Mesenchymal stem cell (in vitro differentiated cells and primary cell): ENCODE measurements around the gene FAM219B.

Experiments used
- DNase-seq: peaks from one replicate; pipeline ENCODE4 v3.0.0-alpha.2; 2013
- H2AFZ ChIP-seq: one replicate; pipeline ENCODE4 v1.6.1; 2013; ENCODE audit warnings: low read depth, mild to moderate bottlenecking, control low read depth, inconsistent platforms, low read length, moderate library complexity
- H2AK5ac ChIP-seq: 2 replicates; pipeline ENCODE4 v1.6.1; 2013; ENCODE audit warnings: low read length, moderate library complexity, mild to moderate bottlenecking, inconsistent platforms; ENCODE audit not compliant: severe bottlenecking
- H2BK120ac ChIP-seq: one replicate; pipeline ENCODE4 v1.6.1; 2013; ENCODE audit warnings: low read depth, mild to moderate bottlenecking, inconsistent platforms, low read length, moderate library complexity
- H2BK12ac ChIP-seq, 2 experiments: one replicate each; pipeline ENCODE4 v1.6.1; 2013; ENCODE audit warnings: inconsistent platforms in 2 of 2, low read length in 2 of 2, mild to moderate bottlenecking in 2 of 2, moderate library complexity in 2 of 2, control low read depth in 1 of 2
- H2BK15ac ChIP-seq: one replicate; pipeline ENCODE4 v1.6.1; 2013; ENCODE audit warnings: mild to moderate bottlenecking, low read depth, inconsistent platforms; ENCODE audit not compliant: poor library complexity, severe bottlenecking
- H2BK5ac ChIP-seq: 2 replicates; pipeline ENCODE4 v1.6.1; 2013; ENCODE audit warnings: low read depth, mild to moderate bottlenecking, low read length, control low read depth, inconsistent platforms; ENCODE audit not compliant: poor library complexity, severe bottlenecking
- H3K14ac ChIP-seq, 2 experiments: one replicate each; pipeline ENCODE4 v1.6.1; 2013; ENCODE audit warnings: inconsistent platforms in 2 of 2, low read length in 2 of 2, control low read depth in 1 of 2, mild to moderate bottlenecking in 1 of 2, moderate library complexity in 1 of 2
- H3K18ac ChIP-seq, 2 experiments: one replicate each; pipeline ENCODE4 v1.6.1; 2013; ENCODE audit warnings: inconsistent platforms in 2 of 2, low read length in 2 of 2, control low read depth in 1 of 2, low read depth in 1 of 2, mild to moderate bottlenecking in 1 of 2
- H3K23ac ChIP-seq, 2 experiments: one replicate each; pipeline ENCODE4 v1.6.1; 2013; ENCODE audit warnings: inconsistent platforms in 2 of 2, low read length in 2 of 2, mild to moderate bottlenecking in 2 of 2, moderate library complexity in 2 of 2, control low read depth in 1 of 2
- H3K27ac ChIP-seq: 2 replicates; pipeline ENCODE4 v1.5.1; 2013; ENCODE audit warnings: mild to moderate bottlenecking, moderate library complexity, low read length, control low read depth, inconsistent platforms; ENCODE audit not compliant: poor library complexity, severe bottlenecking
- H3K27me3 ChIP-seq, 2 experiments: 2 replicates each; pipeline versions ENCODE4 v1.6.1 to v1.7.0; 2013; ENCODE audit warnings: low read length in 2 of 2, mild to moderate bottlenecking in 2 of 2, moderate library complexity in 2 of 2, control low read depth in 1 of 2, inconsistent platforms in 1 of 2; ENCODE audit not compliant: control insufficient read depth in 1 of 2, insufficient read depth in 1 of 2
- H3K36me3 ChIP-seq, 2 experiments: 2 replicates each; pipeline versions ENCODE4 v1.6.1 to v1.7.0; 2013; ENCODE audit warnings: low read length in 2 of 2, control low read depth in 1 of 2, inconsistent platforms in 1 of 2, low read depth in 1 of 2, mild to moderate bottlenecking in 1 of 2; ENCODE audit not compliant: insufficient read depth in 2 of 2, control insufficient read depth in 1 of 2
- H3K4ac ChIP-seq, 2 experiments: one replicate each; pipeline ENCODE4 v1.6.1; 2013; ENCODE audit warnings: inconsistent platforms in 2 of 2, low read length in 2 of 2, mild to moderate bottlenecking in 2 of 2, moderate library complexity in 2 of 2, control low read depth in 1 of 2, low read depth in 1 of 2
- H3K4me1 ChIP-seq: 2 replicates; pipeline ENCODE4 v1.6.1; 2013; ENCODE audit warnings: low read depth, low read length, control low read depth; ENCODE audit not compliant: control insufficient read depth, insufficient read depth
- H3K4me2 ChIP-seq: 2 replicates; pipeline ENCODE4 v1.6.1; 2013; ENCODE audit warnings: low read length, mild to moderate bottlenecking, inconsistent platforms; ENCODE audit not compliant: poor library complexity, severe bottlenecking
- H3K4me3 ChIP-seq, 2 experiments: 2 replicates each; pipeline versions ENCODE4 v1.5.1 to v1.7.0; 2013; ENCODE audit warnings: low read length in 2 of 2, mild to moderate bottlenecking in 2 of 2, control low read depth in 1 of 2, low read depth in 1 of 2; ENCODE audit not compliant: insufficient read depth in 1 of 2
- H3K79me1 ChIP-seq: replicated peaks from 2 replicates; pipeline ENCODE4 v1.6.1; 2013; ENCODE audit warnings: mild to moderate bottlenecking, control low read depth, low read length, inconsistent platforms; ENCODE audit not compliant: poor library complexity, severe bottlenecking
- H3K9ac ChIP-seq: 2 replicates; pipeline ENCODE4 v1.7.0; 2013; ENCODE audit warnings: mild to moderate bottlenecking, low read length, moderate library complexity
- H3K9me3 ChIP-seq: 2 replicates; pipeline ENCODE4 v1.7.0; 2013; ENCODE audit warnings: mild to moderate bottlenecking, low read length; ENCODE audit not compliant: control insufficient read depth
- H4K8ac ChIP-seq: one replicate; pipeline ENCODE4 v1.6.1; 2013; ENCODE audit warnings: inconsistent platforms, mild to moderate bottlenecking, low read length, moderate library complexity
- H4K91ac ChIP-seq: one replicate; pipeline ENCODE4 v1.6.1; 2013; ENCODE audit warnings: mild to moderate bottlenecking, low read length, inconsistent platforms
- WGBS: methylation state at CpG from one replicate; pipeline ENCODE4 v1.1.7; 2013; ENCODE audit warnings: mixed read lengths; 5-methylcytosine and 5-hydroxymethylcytosine counted together

The FAM219B gene

GRCh38 chr15:74904190-74904805, 2.4 kb downstream of the FAM219B start:
- Histone ChIP-seq H2BK120ac (no peak overlapping the region), H2AK5ac (no peak overlapping the region), H3K9ac (peak overlapping the region; percentile 97), H4K91ac (no peak overlapping the region), H3K4ac (no peak overlapping the region), H4K8ac (no peak overlapping the region), H3K23ac (no peak overlapping the region), H3K27ac (no peak overlapping the region), H2AFZ (no peak overlapping the region), H3K14ac (no peak overlapping the region), H3K79me1 (peaks cover 26% of the 10 kb centered on the region), H3K27me3 (no peaks in the 10 kb centered on the region), H3K4me1 (peaks cover 13% of the 10 kb centered on the region), H3K18ac (no peak overlapping the region), H3K9me3 (no peaks in the 10 kb centered on the region), H3K36me3 (peaks cover 36 to 54% of the 10 kb centered on the region in 2 experiments), H3K4me2 (no peak overlapping the region), H2BK5ac (no peak overlapping the region), H2BK12ac (no peak overlapping the region), H3K4me3 (peak overlapping the region in 1 of 2 experiments; percentile 85), H2BK15ac (no peak overlapping the region)
- no peak for DNase-seq
- 97% methylated on average over 7 of the region's 7 CpGs for WGBS

GRCh38 chr15:74903676-74904075, 3.0 kb downstream of the FAM219B start:
- DNase-seq: no peak
- Histone ChIP-seq H3K36me3 (peaks cover 40 to 60% of the 10 kb centered on the region in 2 experiments), H3K4me1 (peaks cover 13% of the 10 kb centered on the region), H3K4ac (no peak overlapping the region), H3K9me3 (no peaks in the 10 kb centered on the region), H4K91ac (no peak overlapping the region), H2AK5ac (no peak overlapping the region), H3K23ac (no peak overlapping the region), H3K79me1 (peaks cover 26% of the 10 kb centered on the region), H3K4me2 (no peak overlapping the region), H2BK5ac (no peak overlapping the region), H2BK12ac (no peak overlapping the region), H2BK120ac (no peak overlapping the region), H3K27me3 (no peaks in the 10 kb centered on the region), H3K18ac (no peak overlapping the region), H3K9ac (peak overlapping the region; percentile 97), H3K27ac (no peak overlapping the region), H4K8ac (no peak overlapping the region), H3K14ac (no peak overlapping the region), H3K4me3 (no peak overlapping the region), H2AFZ (no peak overlapping the region), H2BK15ac (no peak overlapping the region)
- WGBS: 100% methylated on average over 1 of the region's 1 CpG

GRCh38 chr15:74902295-74903075, 4.2 kb downstream of the FAM219B start:
- H3K9me3 ChIP-seq: no peaks in the 10 kb centered on the region
- H3K9ac ChIP-seq: no peak overlapping the region
- H2BK15ac ChIP-seq: no peak overlapping the region
- H3K18ac ChIP-seq: no peak overlapping the region
- no peaks in the 10 kb centered on the region for H3K27me3 ChIP-seq
- WGBS: over 99% methylated on average over 4 of the region's 4 CpGs
- peaks cover 51 to 61% of the 10 kb centered on the region in 2 experiments for H3K36me3 ChIP-seq
- no peak overlapping the region for H4K8ac ChIP-seq
- H3K23ac ChIP-seq: no peak overlapping the region
- DNase-seq: no peak
- H3K4me1 ChIP-seq: peaks cover 12% of the 10 kb centered on the region
- no peak overlapping the region for H2BK5ac ChIP-seq
- H3K14ac ChIP-seq: no peak overlapping the region
- no peak overlapping the region for H2AFZ ChIP-seq
- H2BK120ac ChIP-seq: no peak overlapping the region
- no peak overlapping the region for H2AK5ac ChIP-seq
- peaks cover 26% of the 10 kb centered on the region for H3K79me1 ChIP-seq
- H3K4ac ChIP-seq: no peak overlapping the region
- no peak overlapping the region for H3K4me3 ChIP-seq
- H4K91ac ChIP-seq: no peak overlapping the region
- H3K27ac ChIP-seq: no peak overlapping the region
- no peak overlapping the region for H3K4me2 ChIP-seq
- no peak overlapping the region for H2BK12ac ChIP-seq

- no peak overlapping the region for H3K4ac ChIP-seq
- H4K91ac ChIP-seq: no peak overlapping the region
- peak overlapping the region in 1 of 2 experiments; percentile 15 for H2BK12ac ChIP-seq
- H3K4me1 ChIP-seq: peaks cover 10% of the 10 kb centered on the region
- H3K14ac ChIP-seq: no peak overlapping the region
- H3K27me3 ChIP-seq: no peaks in the 10 kb centered on the region
- peak overlapping the region; percentile 47 for H3K9ac ChIP-seq
- no peak overlapping the region for H3K4me3 ChIP-seq
- no peak overlapping the region for H3K4me2 ChIP-seq
- no peaks in the 10 kb centered on the region for H3K9me3 ChIP-seq
- peaks cover 26% of the 10 kb centered on the region for H3K79me1 ChIP-seq
- 29% methylated on average over 4 of the region's 5 CpGs for WGBS
- DNase-seq: peak; percentile 67
- no peak overlapping the region for H2AK5ac ChIP-seq
- no peak overlapping the region for H3K18ac ChIP-seq
- H2BK120ac ChIP-seq: no peak overlapping the region
- H3K36me3 ChIP-seq: peaks cover 59 to 69% of the 10 kb centered on the region in 2 experiments
- H2BK5ac ChIP-seq: no peak overlapping the region
- H3K27ac ChIP-seq: no peak overlapping the region
- no peak overlapping the region for H3K23ac ChIP-seq
- no peak overlapping the region for H4K8ac ChIP-seq
- peak overlapping the region; percentile 54 for H2AFZ ChIP-seq
- H2BK15ac ChIP-seq: no peak overlapping the region
Observed at GRCh38 chr15:74901612-74902063, 5.0 kb downstream of the FAM219B start.
